Measurements from ENCODE around the gene ZNF521. TPM values are rescaled to one million over a fixed set of nuclear protein-coding genes. Genes with fewer than 3 reads are reported as not detected.

The ZNF521 gene
- total and polyA plus RNA-seq, 10 of the 15 experiments (the other 5 are each of a cell fraction or from before 2014, with no cell fraction given), result 0.02 to 0.05 (median 0.04) TPM; not detected in 6

GRCh38 chr18:25308381-25308780, 43.6 kb downstream of the ZNF521 start (continued):
- TF ChIP-seq, protein P1, sequence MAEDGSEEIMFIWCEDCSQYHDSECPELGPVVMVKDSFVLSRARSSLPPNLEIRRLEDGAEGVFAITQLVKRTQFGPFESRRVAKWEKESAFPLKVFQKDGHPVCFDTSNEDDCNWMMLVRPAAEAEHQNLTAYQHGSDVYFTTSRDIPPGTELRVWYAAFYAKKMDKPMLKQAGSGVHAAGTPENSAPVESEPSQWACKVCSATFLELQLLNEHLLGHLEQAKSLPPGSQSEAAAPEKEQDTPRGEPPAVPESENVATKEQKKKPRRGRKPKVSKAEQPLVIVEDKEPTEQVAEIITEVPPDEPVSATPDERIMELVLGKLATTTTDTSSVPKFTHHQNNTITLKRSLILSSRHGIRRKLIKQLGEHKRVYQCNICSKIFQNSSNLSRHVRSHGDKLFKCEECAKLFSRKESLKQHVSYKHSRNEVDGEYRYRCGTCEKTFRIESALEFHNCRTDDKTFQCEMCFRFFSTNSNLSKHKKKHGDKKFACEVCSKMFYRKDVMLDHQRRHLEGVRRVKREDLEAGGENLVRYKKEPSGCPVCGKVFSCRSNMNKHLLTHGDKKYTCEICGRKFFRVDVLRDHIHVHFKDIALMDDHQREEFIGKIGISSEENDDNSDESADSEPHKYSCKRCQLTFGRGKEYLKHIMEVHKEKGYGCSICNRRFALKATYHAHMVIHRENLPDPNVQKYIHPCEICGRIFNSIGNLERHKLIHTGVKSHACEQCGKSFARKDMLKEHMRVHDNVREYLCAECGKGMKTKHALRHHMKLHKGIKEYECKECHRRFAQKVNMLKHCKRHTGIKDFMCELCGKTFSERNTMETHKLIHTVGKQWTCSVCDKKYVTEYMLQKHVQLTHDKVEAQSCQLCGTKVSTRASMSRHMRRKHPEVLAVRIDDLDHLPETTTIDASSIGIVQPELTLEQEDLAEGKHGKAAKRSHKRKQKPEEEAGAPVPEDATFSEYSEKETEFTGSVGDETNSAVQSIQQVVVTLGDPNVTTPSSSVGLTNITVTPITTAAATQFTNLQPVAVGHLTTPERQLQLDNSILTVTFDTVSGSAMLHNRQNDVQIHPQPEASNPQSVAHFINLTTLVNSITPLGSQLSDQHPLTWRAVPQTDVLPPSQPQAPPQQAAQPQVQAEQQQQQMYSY (CRISPR knock-in tag; IDR thresholded peaks at IDR 0.05), result no peak
- no peak for TF ChIP-seq ZNF217 (IDR thresholded peaks at IDR 0.05)
- no peak for TF ChIP-seq USF2 (IDR thresholded peaks at IDR 0.05; ENCODE audit: borderline replicate concordance, low read depth, low read length)
- no peak for TF ChIP-seq ESRRA (IDR thresholded peaks at IDR 0.05; ENCODE audit: low read length)
- no peak for TF ChIP-seq ZZZ3 (IDR thresholded peaks at IDR 0.05; ENCODE audit: control insufficient read depth, insufficient read length, low read depth)
- TF ChIP-seq MEF2A (IDR thresholded peaks at IDR 0.05; ENCODE audit: insufficient read depth, low read depth, low read length), result no peak

- Histone ChIP-seq H3K4me3 (no peak overlapping the region), H3K9ac (ENCODE audit: control insufficient read depth, insufficient read depth, low read length) (no peak overlapping the region), H3K9me3 (replicated peaks; ENCODE audit: control insufficient read depth, insufficient read depth, low read length) (no peaks in the 10 kb centered on the region), H4K20me1 (ENCODE audit: control insufficient read depth, insufficient read depth) (no peaks in the 10 kb centered on the region), H3K4me2 (ENCODE audit: control insufficient read depth, insufficient read depth) (no peak overlapping the region), H3K4me1 (ENCODE audit: control insufficient read depth, insufficient read depth, low read length) (no peaks in the 10 kb centered on the region), H3K79me2 (ENCODE audit: control insufficient read depth, insufficient read depth, low read length) (no peaks in the 10 kb centered on the region), H2AFZ (ENCODE audit: control insufficient read depth, low read depth, low read length) (no peak overlapping the region), H3K36me3 (ENCODE audit: control insufficient read depth in 2 of 2, insufficient read depth in 2 of 2, low read length in 1 of 2) (no peaks in the 10 kb centered on the region), H3K27me3 (replicated peaks in 1 of 2; ENCODE audit: control insufficient read depth in 2 of 2, insufficient read depth in 2 of 2, low read length in 1 of 2) (no peaks in the 10 kb centered on the region), H3K27ac (ENCODE audit: control insufficient read depth, insufficient read depth) (no peak overlapping the region)
- WGBS (ENCODE audit: insufficient coverage, insufficient replicate concordance, low lambda C conversion rate, missing lambda C conversion rate), result 8% methylated on average over 1 of the region's 1 CpG
- RAD21 ChIA-PET (ENCODE audit: unreplicated experiment), result no interaction called here
- in situ Hi-C loops (cut with MboI) (no loop called here), intact Hi-C loops (cut with micrococcal nuclease; ENCODE audit: unreplicated experiment) (no loop called here)
- no peak for FAIRE-seq
- DNase-seq (ENCODE audit: low read depth, low spot score), result no peak
- ATAC-seq, result no peak
- SMC1A ChIA-PET (ENCODE audit: uncharacterized antibody, unreplicated experiment), result no interaction called here
- CTCF ChIA-PET, result interaction anchor here (1.2 to 1.5 kb wide), 2 partner anchors 16 to 46 kb away, joined by 3 to 4 read pairs; no protein-coding TSS in a partner anchor
- TF ChIP-seq PAX8 (IDR thresholded peaks at IDR 0.05) (no peak), NR2C1 (IDR thresholded peaks at IDR 0.05) (no peak), MYC (IDR thresholded peaks at IDR 0.05; ENCODE audit: insufficient read depth, insufficient read length, insufficient replicate concordance, low read length, severe bottlenecking) (no peak), TCF3 (IDR thresholded peaks at IDR 0.05; ENCODE audit: borderline replicate concordance, insufficient read depth, low read depth, low read length) (no peak), TAF1 (IDR thresholded peaks at IDR 0.05; ENCODE audit: borderline replicate concordance, low read depth, low read length) (no peak), PAX5 (IDR thresholded peaks at IDR 0.05; ENCODE audit: borderline replicate concordance, low read depth, low read length) (no peak), DPF2 (IDR thresholded peaks at IDR 0.05) (no peak)
- no TSS peak for BruUV-seq (replicated peaks)
- POLR2A ChIA-PET, result no interaction called here
These were observed 44.8 kb downstream of the ZNF521 start for GRCh38 chr18:25307192-25307591.
